Upper lobe of right lung (tissue), 1 donor: Measurements from ENCODE around the gene IL18BP. TPM values are rescaled to one million over a fixed set of nuclear protein-coding genes. Genes with fewer than 3 reads are reported as not detected.

Experiments
- ATAC-seq: fragments of 200-7000 bp; cut with Tn5 transposase; one replicate; pipeline ENCODE4 v1.9.1; 2020; ENCODE audit warnings: mild to moderate bottlenecking, moderate library complexity
- DNase-seq: peaks from one replicate; pipeline ENCODE4 v3.0.0-alpha.2; 2020
- H3K27ac ChIP-seq: fragments of 200-600 bp; one replicate; pipeline ENCODE4 v1.8.0; 2022
- H3K27me3 ChIP-seq: fragments of 200-600 bp; one replicate; pipeline ENCODE4 v1.8.0; 2022; ENCODE audit warnings: mild to moderate bottlenecking
- H3K36me3 ChIP-seq: fragments of 200-600 bp; one replicate; pipeline ENCODE4 v1.8.0; 2022
- H3K4me1 ChIP-seq: fragments of 200-600 bp; one replicate; pipeline ENCODE4 v1.8.0; 2022
- H3K4me3 ChIP-seq: fragments of 200-600 bp; one replicate; pipeline ENCODE4 v1.8.0; 2022; ENCODE audit warnings: mild to moderate bottlenecking
- H3K9me3 ChIP-seq: fragments of 200-600 bp; one replicate; pipeline ENCODE4 v1.8.0; 2022
- CTCF ChIP-seq: fragments of 200-600 bp; IDR thresholded peaks from one replicate; pipeline ENCODE4 v1.8.0; 2022; ENCODE audit warnings: antibody characterized with exemption
- intact Hi-C: fragments of 100-400 bp; cut with DNase I; formaldehyde crosslinking; loops from one replicate; pipeline ENCODE4 v1.11.0; 2022
- total RNA-seq: library from RNA; stranded (reverse); fragmentation: NEBNext Ultra II Directional; extraction: Animal tissue kit (Norgen Biotek cat#: 25700); gene quantifications from one replicate; pipeline ENCODE4 v1.2.1, GENCODE V29; 2021
- donor health status: DM: no; HTN: yes; CAD: no; lungs with severe emphysema.

The IL18BP gene
- total RNA-seq, 1 donor from 2014 or later, result 21.5 TPM

- ATAC-seq (no peak), DNase-seq (no peak)
- Histone ChIP-seq H3K4me1 (peaks cover 22% of the 10 kb centered on the region), H3K9me3 (no peaks in the 10 kb centered on the region), H3K36me3 (peaks cover 45% of the 10 kb centered on the region), H3K27ac (peak overlapping the region; percentile 55), H3K4me3 (peak overlapping the region; percentile 40), H3K27me3 (no peaks in the 10 kb centered on the region)
- intact Hi-C loops, result no loop called here
- no peak for TF ChIP-seq CTCF
Observed at GRCh38 chr11:72000202-72000867, 1.6 kb downstream of the IL18BP start.

DNA sequence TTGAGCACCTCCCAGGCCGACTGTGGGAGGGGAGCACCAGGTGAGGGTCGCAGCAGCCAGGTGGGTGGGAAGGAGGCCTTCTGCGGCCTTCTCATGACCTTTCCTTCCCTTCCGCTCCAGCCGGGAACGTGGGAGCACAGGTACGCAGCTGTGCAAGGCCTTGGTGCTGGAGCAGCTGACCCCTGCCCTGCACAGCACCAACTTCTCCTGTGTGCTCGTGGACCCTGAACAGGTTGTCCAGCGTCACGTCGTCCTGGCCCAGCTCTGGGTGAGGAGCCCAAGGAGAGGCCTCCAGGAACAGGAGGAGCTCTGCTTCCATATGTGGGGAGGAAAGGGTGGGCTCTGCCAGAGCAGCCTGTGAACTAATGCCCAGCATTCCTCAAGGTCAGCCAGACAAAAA is 2.6 kb downstream of the IL18BP start:
- Histone ChIP-seq H3K4me1 (peaks cover 22% of the 10 kb centered on the region), H3K4me3 (no peak overlapping the region), H3K36me3 (peaks cover 55% of the 10 kb centered on the region), H3K27ac (no peak overlapping the region), H3K9me3 (no peaks in the 10 kb centered on the region), H3K27me3 (no peaks in the 10 kb centered on the region)
- no peak for TF ChIP-seq CTCF
- DNase-seq (no peak), ATAC-seq (no peak)
- intact Hi-C loops, result no loop called here

DNA sequence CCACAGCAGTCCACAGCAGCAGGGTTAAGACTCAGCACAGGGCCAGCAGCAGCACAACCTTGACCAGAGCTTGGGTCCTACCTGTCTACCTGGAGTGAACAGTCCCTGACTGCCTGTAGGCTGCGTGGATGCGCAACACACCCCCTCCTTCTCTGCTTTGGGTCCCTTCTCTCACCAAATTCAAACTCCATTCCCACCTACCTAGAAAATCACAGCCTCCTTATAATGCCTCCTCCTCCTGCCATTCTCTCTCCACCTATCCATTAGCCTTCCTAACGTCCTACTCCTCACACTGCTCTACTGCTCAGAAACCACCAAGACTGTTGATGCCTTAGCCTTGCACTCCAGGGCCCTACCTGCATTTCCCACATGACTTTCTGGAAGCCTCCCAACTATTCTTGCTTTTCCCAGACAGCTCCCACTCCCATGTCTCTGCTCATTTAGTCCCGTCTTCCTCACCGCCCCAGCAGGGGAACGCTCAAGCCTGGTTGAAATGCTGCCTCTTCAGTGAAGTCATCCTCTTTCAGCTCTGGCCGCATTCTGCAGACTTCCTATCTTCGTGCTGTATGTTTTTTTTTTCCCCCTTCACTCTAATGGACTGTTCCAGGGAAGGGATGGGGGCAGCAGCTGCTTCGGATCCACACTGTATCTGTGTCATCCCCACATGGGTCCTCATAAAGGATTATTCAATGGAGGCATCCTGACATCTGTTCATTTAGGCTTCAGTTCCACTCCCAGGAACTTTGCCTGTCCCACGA is 3.3 kb downstream of the IL18BP start:
- Histone ChIP-seq H3K4me1 (peaks cover 22% of the 10 kb centered on the region), H3K36me3 (peaks cover 62% of the 10 kb centered on the region), H3K4me3 (no peak overlapping the region), H3K27me3 (no peaks in the 10 kb centered on the region), H3K27ac (no peak overlapping the region), H3K9me3 (no peaks in the 10 kb centered on the region)
- intact Hi-C loops, result no loop called here
- ATAC-seq, result no peak
- no peak for TF ChIP-seq CTCF
- no peak for DNase-seq

GRCh38 chr11:72002841-72003775 is 4.4 kb downstream of the IL18BP start:
- DNase-seq (no peak), ATAC-seq (no peak)
- Histone ChIP-seq H3K27ac (no peak overlapping the region), H3K27me3 (no peaks in the 10 kb centered on the region), H3K36me3 (peaks cover 73% of the 10 kb centered on the region), H3K4me3 (no peak overlapping the region), H3K4me1 (peaks cover 22% of the 10 kb centered on the region), H3K9me3 (no peaks in the 10 kb centered on the region)
- intact Hi-C loops, result no loop called here
- TF ChIP-seq CTCF, result no peak

GRCh38 chr11:72003776-72004171 is 5.1 kb downstream of the IL18BP start:
- Histone ChIP-seq H3K27me3 (no peaks in the 10 kb centered on the region), H3K4me3 (no peak overlapping the region), H3K4me1 (peaks cover 16% of the 10 kb centered on the region), H3K36me3 (peaks cover 79% of the 10 kb centered on the region), H3K9me3 (no peaks in the 10 kb centered on the region), H3K27ac (no peak overlapping the region)
- no peak for TF ChIP-seq CTCF
- ATAC-seq (no peak), DNase-seq (no peak)
- intact Hi-C loops, result no loop called here
